Raji (cell line): ENCODE results near the gene GLI3.

Experiments
- POLR2A ChIP-seq: IDR thresholded peaks from 2 replicates; pipeline ENCODE4 v1.6.1; 2011; ENCODE audit warnings: low read depth, low read length, control low read depth; ENCODE audit not compliant: insufficient read depth

Gene GLI3

GRCh38 chr7:41943094-41943577 lies 293.9 kb downstream of the GLI3 start:
- no peak for TF ChIP-seq POLR2A

GRCh38 chr7:41942468-41943093 lies 294.4 kb downstream of the GLI3 start:
- TF ChIP-seq POLR2A: no peak

- no peak for TF ChIP-seq POLR2A
Observed at GRCh38 chr7:41940760-41941343, 296.2 kb downstream of the GLI3 start.

GRCh38 chr7:41938371-41938770 lies 298.6 kb downstream of the GLI3 start:
- TF ChIP-seq POLR2A: no peak

GRCh38 chr7:41933427-41933826 lies 303.6 kb downstream of the GLI3 start:
- no peak for TF ChIP-seq POLR2A

- no peak for TF ChIP-seq POLR2A
Observed at GRCh38 chr7:41931263-41931646, 305.8 kb downstream of the GLI3 start.

GRCh38 chr7:41930538-41931262 lies 306.3 kb downstream of the GLI3 start:
- TF ChIP-seq POLR2A: no peak

GRCh38 chr7:41928781-41929180 lies 308.2 kb downstream of the GLI3 start:
- no peak for TF ChIP-seq POLR2A

GRCh38 chr7:41928166-41928565 lies 308.8 kb downstream of the GLI3 start:
- TF ChIP-seq POLR2A: no peak

GRCh38 chr7:41927380-41927779 lies 309.6 kb downstream of the GLI3 start:
- no peak for TF ChIP-seq POLR2A

GRCh38 chr7:41925946-41926345 lies 311.1 kb downstream of the GLI3 start:
- TF ChIP-seq POLR2A: no peak

GRCh38 chr7:41924796-41925195 lies 312.2 kb downstream of the GLI3 start:
- TF ChIP-seq POLR2A: no peak

GRCh38 chr7:41922373-41922772 lies 314.6 kb downstream of the GLI3 start:
- TF ChIP-seq POLR2A: no peak

GRCh38 chr7:41921453-41921981 lies 315.5 kb downstream of the GLI3 start:
- TF ChIP-seq POLR2A: no peak

GRCh38 chr7:41918597-41918996 lies 318.4 kb downstream of the GLI3 start:
- no peak for TF ChIP-seq POLR2A

- TF ChIP-seq POLR2A: no peak
Observed at GRCh38 chr7:41916450-41916927, 320.5 kb downstream of the GLI3 start.
